HTR-8/SVneo (cell line): Measurements from ENCODE around the gene SGCA.

Source experiments
- DNase-seq: peaks from one replicate; pipeline ENCODE4 v3.0.0; 2011; ENCODE audit warnings: low spot score, mixed read lengths; ENCODE audit not compliant: insufficient read length
- FAIRE-seq: peaks from 2 replicates; lab custom pipeline; 2011; peaks lifted over from hg19 to GRCh38; lab: Jason Lieb, UNC

SGCA gene

GRCh38 chr17:50133769-50134099 lies 32.1 kb upstream of the SGCA start:
- FAIRE-seq (no peak), DNase-seq (no peak)

- FAIRE-seq (peak; percentile 93), DNase-seq (no peak)
These were observed 31.3 kb upstream of the SGCA start for GRCh38 chr17:50134206-50135110.

GRCh38 chr17:50135316-50136095 lies 30.3 kb upstream of the SGCA start:
- DNase-seq, result no peak
- FAIRE-seq, result no peak

- FAIRE-seq (no peak), DNase-seq (no peak)
These were observed 29.6 kb upstream of the SGCA start for GRCh38 chr17:50136096-50136687.

GRCh38 chr17:50137042-50137441 lies 28.8 kb upstream of the SGCA start:
- DNase-seq, result no peak
- peak; percentile 64 for FAIRE-seq

GRCh38 chr17:50139185-50139783 lies 26.5 kb upstream of the SGCA start:
- DNase-seq (no peak), FAIRE-seq (no peak)

GRCh38 chr17:50139950-50140885 lies 25.6 kb upstream of the SGCA start:
- FAIRE-seq (peak; percentile 97), DNase-seq (peak; percentile 88)

GRCh38 chr17:50141026-50141744 lies 24.6 kb upstream of the SGCA start:
- DNase-seq (no peak), FAIRE-seq (no peak)

- no peak for DNase-seq
- no peak for FAIRE-seq
These were observed 24.1 kb upstream of the SGCA start for GRCh38 chr17:50141745-50142110.

GRCh38 chr17:50143461-50144176 lies 22.2 kb upstream of the SGCA start:
- DNase-seq (no peak), FAIRE-seq (no peak)

- FAIRE-seq, result no peak
- DNase-seq, result no peak
These were observed 21.4 kb upstream of the SGCA start for GRCh38 chr17:50144355-50144754.

GRCh38 chr17:50144845-50145531 lies 20.8 kb upstream of the SGCA start:
- DNase-seq, result no peak
- no peak for FAIRE-seq

- DNase-seq, result no peak
- FAIRE-seq, result peak; percentile 4
These were observed 20.1 kb upstream of the SGCA start for GRCh38 chr17:50145532-50146229.

- no peak for DNase-seq
- FAIRE-seq, result peak; percentile 51
These were observed 19.4 kb upstream of the SGCA start for GRCh38 chr17:50146230-50146926.

GRCh38 chr17:50146927-50147665 lies 18.7 kb upstream of the SGCA start:
- FAIRE-seq, result no peak

GRCh38 chr17:50147841-50148225 lies 18.0 kb upstream of the SGCA start:
- DNase-seq, result no peak
- peak; percentile 36 for FAIRE-seq

More at GRCh38 chr17:50146927-50147665, 18.7 kb upstream of the SGCA start:
- no peak for DNase-seq
